Activated T-helper 1 cell treated with anti-CD3 and anti-CD28 coated beads, Interleukin-2, amount 50 U/mL, for 16 hours (primary cell): Measurements from ENCODE around the gene CST4.
"Not testable (repeated sequence)": the region's sequence is repeated elsewhere in the genome, so short reads cannot be mapped to it uniquely, and the experiment has no call there.

ENCODE experiments used
- DNase-seq, 2 donors: peaks; one replicate each; pipeline ENCODE4 v3.0.0-alpha.2; 2020; ENCODE audit warnings: low read depth in 1 of 2, low spot score in 1 of 2

The CST4 gene

DNA sequence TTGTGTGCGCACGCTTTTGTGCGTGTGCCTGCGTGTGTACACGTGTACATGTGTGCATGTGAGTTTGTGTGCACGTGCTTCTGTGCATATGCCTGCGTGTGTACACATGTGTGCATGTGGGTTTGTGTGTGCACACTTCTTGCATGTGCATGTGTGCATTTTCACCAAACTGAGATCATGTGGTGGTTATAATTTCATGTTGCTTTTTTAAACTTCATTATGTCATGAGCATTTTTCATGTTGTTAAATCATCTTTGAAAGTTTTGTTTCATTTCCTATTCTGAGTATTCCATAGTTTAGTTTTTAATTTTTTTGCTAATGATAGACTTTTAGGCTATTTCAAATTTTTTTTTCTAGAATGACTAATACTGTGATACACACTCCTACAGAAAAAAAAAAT, 44.7 kb downstream of the CST4 start:
- no peak for DNase-seq

DNA sequence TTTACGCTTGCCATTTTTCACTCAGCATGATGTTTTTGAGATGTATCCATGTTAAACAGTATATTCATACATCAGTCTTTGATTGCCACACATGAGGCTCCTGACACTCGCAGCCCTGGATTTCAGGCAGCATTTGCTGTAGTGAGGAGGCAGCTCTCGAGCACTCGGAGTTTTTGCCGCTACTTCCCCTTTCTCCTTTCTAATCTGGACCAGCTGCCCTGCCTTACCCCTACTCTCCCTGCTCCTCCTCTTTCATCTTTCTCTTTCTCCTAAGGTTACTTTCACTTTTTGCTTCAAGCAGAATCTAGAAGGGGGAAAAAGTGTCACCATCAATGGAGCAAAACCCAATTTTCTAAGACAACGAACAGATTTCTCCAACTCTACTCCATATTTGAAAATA, 45.2 kb downstream of the CST4 start:
- DNase-seq: no peak

DNA sequence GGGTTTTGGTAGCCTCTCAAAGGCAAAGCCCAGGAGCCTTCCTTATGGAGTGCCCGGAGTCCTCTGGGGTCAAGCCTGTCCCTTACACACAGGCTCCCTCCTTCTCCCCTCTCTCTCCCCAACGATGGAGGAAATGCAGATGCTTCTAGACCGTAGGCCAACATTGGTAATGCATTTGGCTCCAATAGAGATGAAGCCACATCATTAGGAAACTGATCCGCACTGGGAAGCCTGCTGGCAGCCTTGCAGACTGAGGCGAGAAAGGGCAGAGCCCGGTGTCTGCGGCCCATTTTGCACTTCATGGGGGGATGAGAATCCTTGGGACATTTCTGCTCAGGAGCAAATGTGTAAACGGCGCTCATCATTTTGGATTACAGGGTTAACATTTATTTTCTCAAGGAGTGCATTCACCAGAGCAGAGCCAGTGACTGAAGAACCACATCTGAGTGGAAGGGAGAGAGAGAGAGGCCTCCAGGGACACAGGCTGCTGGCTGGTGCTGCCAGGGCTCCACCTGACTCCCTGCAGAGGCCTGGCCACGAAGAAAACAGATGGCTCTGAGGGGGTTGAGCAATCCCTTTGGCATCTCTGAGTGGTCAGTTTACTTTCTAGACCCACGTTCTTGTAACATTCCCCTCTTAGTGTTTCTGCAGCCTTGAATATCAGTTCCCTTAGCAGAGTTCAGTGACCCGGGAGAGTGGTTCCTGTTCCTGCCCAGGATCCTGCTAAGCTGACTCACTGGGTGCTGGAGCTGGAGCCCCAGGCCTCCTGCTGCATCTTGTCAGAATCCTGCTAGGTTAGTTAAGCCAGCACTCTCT, 46.7 kb downstream of the CST4 start:
- DNase-seq: no peak

DNA sequence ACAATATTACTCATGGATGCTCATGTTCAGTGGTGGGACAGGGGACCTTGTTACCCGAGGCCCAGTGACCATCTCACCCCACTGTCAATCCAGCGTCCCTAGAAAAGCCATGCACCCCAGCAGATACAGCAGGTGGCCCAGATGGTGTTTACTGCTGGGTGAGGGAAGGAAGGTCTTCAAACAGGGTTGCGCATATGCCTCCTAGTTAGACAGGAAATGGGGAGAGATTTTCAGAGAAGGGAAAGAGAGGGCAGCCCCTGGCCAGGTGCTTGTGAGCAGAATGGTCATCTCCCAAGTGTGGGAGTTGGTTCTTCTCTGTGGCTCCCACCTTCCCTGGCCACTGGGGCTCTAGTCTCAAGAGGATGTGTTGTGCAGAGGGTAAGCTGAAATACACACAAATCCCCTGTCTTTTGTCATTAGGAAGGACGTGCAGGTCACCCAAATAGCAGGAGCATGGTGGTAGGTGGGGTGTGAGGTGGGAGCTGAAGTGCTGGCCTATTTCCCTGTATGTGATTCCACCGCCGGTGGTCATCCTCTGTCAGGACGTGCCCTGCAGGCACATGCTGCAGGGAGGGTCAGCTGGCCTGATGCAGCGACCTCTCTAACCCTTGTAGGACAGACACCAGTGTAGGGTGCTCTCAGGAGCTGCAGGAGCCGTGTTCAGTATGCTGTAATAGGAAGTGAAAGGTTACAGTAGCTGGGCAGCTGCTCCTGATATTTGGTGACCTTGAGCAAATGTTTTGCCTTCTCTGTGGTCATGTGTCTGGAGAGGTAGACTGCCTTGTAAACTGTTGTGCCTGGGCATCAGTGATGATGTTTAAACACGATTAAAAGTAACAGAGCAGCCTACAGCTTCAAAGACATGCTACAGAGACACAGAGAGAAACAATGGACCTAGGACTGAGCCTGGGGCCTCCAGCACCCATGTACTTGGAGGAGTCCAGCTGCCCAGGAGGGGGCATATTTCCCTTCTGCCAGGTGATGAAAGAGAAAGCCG, 47.9 kb downstream of the CST4 start:
- DNase-seq: no peak

DNA sequence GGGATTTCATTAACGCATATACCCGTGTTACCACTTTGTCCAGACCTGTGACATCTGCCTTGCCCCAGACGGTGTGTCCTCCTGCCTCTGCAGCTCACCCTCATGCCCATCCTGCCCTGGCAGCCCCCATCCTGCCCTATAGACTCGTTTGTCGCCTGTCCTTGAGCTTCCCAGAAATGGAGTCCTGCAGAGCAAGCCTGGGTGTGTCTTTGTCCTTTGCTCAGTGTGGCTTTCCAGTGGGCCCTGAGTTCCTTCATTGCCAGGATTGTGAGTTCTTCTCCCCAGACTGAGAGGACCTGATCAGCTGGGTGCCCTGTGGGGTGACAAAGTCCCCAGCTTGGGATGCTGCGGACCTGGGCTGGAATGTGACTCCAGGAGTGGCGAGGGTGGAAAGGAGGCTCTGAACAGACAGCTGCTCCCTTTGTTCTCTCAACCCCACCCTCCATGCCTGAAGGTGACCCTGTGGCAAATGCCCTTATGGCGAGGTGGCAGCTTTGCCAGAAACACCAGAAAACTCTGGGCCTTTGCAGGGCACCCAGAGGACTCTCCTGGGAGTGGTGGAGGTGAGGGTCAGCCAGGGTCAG, 48.7 kb downstream of the CST4 start:
- no peak for DNase-seq

DNA sequence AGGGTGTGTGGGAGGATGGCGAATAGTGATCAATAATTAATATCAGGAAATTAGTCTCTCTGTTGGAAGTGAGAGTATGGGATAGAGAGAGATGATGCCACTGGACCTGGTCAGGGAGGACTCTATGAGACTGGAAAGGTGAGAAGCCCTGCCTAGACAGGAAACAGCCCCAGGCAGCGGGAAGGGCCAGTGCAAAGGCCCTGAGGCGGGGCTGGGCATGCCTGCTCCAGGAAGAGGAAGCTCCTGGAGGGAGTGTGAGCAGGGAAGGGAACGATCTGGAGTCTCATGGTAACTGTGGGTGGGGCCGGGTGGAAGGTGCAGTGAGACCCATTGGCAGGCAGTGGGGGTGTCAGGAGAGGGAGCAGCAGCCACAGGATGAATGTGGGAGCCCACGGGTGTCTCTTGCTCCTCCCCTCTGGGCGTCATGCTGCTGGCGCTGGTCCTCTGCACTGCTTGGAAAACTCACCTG, 49.3 kb downstream of the CST4 start:
- DNase-seq: no peak

DNA sequence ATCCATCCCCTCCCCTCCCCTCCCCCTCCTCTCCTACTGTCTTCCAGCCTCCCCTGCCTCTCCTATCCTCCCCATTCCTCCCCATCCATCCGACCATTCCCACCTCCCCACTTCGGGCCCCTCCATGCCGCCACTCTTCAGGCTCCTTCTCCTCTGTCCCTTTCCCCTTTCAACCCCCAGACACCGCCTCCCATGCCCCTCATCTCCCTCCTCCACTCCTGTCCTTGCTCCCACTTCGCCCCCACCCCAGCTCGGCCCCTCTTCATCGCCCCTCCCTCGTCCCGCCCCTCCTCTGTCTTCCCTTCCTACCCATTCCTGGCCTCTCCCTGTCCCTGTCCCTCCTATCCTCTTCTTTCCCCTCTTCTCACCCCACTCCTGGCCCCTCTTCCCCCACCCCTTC, 50.5 kb downstream of the CST4 start:
- DNase-seq: no peak

DNA sequence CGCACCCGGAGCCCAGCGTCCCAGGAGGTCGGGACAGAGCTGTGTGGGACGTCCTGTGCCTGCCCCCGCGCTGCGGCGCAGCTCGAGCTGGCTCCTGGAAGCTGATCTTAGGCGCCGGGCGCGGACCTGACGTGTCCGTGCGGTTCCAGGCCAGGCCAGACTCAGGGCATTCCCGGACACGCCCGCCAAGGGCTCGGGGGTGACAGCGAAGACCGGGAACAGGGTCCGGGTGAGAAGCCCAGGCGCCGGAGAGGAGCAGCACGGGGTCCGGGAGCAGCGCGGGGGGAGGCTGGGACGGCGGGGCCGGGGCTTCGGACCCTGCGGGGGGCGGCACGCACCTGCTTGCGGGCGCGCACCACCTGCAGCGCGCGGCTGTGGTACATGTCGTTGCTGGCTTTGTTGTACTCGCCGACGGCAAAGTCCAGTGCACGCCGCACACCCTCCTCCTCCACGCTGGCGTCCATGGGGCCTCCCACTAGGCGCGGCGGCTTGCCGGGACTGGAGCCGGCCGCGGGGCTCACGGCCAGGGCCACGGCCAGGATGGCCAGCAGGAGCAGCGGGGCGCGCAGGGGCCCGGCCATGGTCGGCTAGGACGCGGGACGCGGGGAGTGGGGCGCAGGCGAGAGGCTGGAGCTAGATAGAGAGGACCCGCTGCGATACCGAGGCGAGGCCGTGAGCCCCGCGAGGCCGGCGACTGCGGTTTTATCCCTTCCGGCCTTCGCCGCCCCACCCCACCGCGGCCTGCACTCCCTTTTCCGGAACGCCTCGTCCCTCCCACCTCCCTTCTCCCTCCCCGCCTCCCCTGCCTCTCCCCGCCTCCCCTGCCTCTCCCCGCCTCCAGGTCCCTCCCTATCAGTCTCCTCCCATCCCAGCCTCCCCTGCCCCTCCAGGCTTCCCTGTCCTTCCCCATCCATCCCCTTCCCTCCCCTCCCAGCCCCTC, 51.3 kb downstream of the CST4 start, which contains the start of gene CST3:
Gene CST3 (minus strand): TSS at position 674 of the 940 bp plus-strand sequence. CDS start 93 bp downstream, at position 581.
- DNase-seq: no peak

DNA sequence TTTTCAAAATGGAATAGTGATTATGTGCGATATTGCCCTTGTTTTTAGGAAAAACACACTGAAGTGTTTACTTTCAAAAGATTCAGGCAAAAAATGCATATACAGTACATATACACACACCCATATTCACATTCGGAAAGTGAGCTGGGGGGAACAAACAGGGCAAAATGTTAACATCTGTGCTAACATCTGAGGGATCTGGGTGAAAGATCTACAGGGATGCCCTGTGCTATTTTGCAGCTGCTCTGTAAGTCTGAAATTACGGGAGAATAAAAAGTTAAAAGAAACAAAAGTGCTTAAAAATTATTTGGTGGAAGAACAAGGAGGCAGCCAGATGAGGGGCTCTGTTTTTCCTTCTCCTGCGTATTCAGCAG, 51.9 kb downstream of the CST4 start:
- DNase-seq: no peak

DNA sequence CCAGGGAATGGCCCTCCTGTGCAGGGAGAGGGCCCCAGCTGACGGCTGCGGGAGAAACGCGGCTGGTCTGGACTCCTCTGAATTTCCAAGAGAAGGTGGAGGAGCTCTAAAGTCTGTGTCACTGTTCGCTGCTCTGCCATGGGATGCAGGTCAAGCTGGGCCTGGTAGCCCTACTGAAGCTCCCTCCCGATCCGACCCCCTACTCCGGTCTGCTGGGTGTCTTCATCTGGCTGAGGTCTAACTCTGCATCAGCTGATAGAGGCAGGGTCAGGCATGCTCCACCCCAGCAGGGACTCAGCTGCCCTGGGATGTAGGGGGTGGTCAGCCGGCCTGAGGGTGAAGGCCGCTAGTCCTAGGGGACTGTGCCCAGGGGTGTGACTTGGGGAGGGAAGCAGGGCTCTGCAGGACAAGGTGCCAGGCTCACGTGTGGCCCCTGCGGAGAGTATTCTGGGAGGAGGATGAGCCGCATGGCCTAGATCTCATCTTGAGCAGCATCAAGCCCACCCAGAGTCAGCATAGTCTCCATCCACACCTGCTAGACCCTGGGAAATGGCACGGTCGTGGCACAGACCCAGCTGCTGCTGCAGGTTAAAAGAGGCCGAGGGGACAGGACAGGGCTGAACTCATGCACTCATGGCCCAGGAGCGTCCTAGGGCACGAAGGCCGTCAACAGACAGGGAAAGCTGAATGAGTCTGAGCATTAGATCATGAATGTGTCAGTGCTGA, 52.5 kb downstream of the CST4 start:
- no peak for DNase-seq

DNA sequence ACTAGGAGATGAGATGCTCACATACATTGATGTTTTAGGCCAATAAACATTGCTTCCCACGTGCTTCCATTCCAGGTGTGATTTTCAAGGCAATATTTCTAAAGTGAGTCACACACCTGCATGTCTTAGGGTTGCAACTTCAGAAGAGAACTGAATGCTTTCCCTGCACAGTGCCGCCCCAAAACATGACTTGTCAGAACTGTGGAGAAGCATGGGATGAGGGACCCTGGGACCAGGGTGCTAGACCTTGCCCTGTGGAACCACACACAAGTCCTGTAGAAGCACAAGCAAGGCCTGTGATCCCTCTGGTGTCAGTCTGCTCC, 53.1 kb downstream of the CST4 start:
- not testable (repeated sequence) for DNase-seq
